HepG2 (cell line): ENCODE results near the gene PPP1R9A. TPM values are rescaled to one million over a fixed set of nuclear protein-coding genes. Genes with fewer than 3 reads are reported as not detected.

Experiments
- ATF7-NPFF ChIP-seq: sonication (generic); formaldehyde crosslinking; IDR thresholded peaks from 2 replicates; pipeline ENCODE4 v1.8.1; 2023; ENCODE audit warnings: mild to moderate bottlenecking, low read depth, missing genetic modification reagents, moderate library complexity
- ELF3 ChIP-seq: IDR thresholded peaks from 2 replicates; pipeline ENCODE4 v1.6.1; 2016; ENCODE audit warnings: missing genetic modification reagents, missing compliant biosample characterization
- ETV5 ChIP-seq: IDR thresholded peaks from 2 replicates; pipeline ENCODE4 v1.6.1; 2018; ENCODE audit warnings: missing biosample characterization, missing genetic modification reagents, inconsistent platforms, borderline replicate concordance
- MLLT10 ChIP-seq: sonication (generic); formaldehyde crosslinking; IDR thresholded peaks from 2 replicates; pipeline ENCODE4 v1.4.0; 2020; ENCODE audit warnings: missing genetic modification reagents
- NFIB ChIP-seq: sonication (generic); formaldehyde crosslinking; IDR thresholded peaks from 2 replicates; pipeline ENCODE4 v1.9.0; 2021; ENCODE audit warnings: missing genetic modification reagents, mild to moderate bottlenecking, borderline replicate concordance
- NFRKB ChIP-seq: fragments of 450-650 bp; IDR thresholded peaks from 2 replicates; pipeline ENCODE4 v1.6.1; 2017
- NKX3-1 ChIP-seq: sonication (generic); formaldehyde crosslinking; IDR thresholded peaks from 2 replicates; pipeline ENCODE4 v1.5.0; 2020; ENCODE audit warnings: missing genetic modification reagents
- POGZ ChIP-seq: sonication (generic); formaldehyde crosslinking; IDR thresholded peaks from 2 replicates; pipeline ENCODE4 v1.4.0; 2020; ENCODE audit warnings: mild to moderate bottlenecking, missing genetic modification reagents
- RNF2 ChIP-seq: fragments of 450-650 bp; conservative IDR thresholded peaks from 2 replicates; pipeline ENCODE4 v1.6.1; 2016; ENCODE audit warnings: low read depth
- SNAI1 ChIP-seq: sonication (generic); formaldehyde crosslinking; IDR thresholded peaks from 2 replicates; pipeline ENCODE4 v1.5.0; 2020; ENCODE audit warnings: mild to moderate bottlenecking, missing genetic modification reagents, borderline replicate concordance
- ZFP36 ChIP-seq: fragments of 150-350 bp; IDR thresholded peaks from 2 replicates; pipeline ENCODE4 v1.6.1; 2018; ENCODE audit warnings: borderline replicate concordance, low read length, low read depth; ENCODE audit not compliant: partially characterized antibody
- ZNF12 ChIP-seq: sonication (generic); formaldehyde crosslinking; IDR thresholded peaks from 2 replicates; pipeline ENCODE4 v1.5.0; 2020; ENCODE audit warnings: missing genetic modification reagents
- ZNF292 ChIP-seq: sonication (generic); formaldehyde crosslinking; IDR thresholded peaks from 2 replicates; pipeline ENCODE4 v1.8.1; 2022; ENCODE audit warnings: mild to moderate bottlenecking, low read depth, missing genetic modification reagents, borderline replicate concordance
- ZNF562 ChIP-seq: sonication (generic); formaldehyde crosslinking; IDR thresholded peaks from 2 replicates; pipeline ENCODE4 v1.8.0; 2022; ENCODE audit warnings: missing genetic modification reagents, borderline replicate concordance
- ZSCAN12 ChIP-seq: sonication (generic); formaldehyde crosslinking; IDR thresholded peaks from 2 replicates; pipeline ENCODE4 v1.9.0; 2021; ENCODE audit warnings: mild to moderate bottlenecking, missing genetic modification reagents
- ZSCAN22 ChIP-seq: sonication (generic); formaldehyde crosslinking; IDR thresholded peaks from 2 replicates; pipeline ENCODE4 v1.4.0; 2020; ENCODE audit warnings: mild to moderate bottlenecking, missing genetic modification reagents
- polyA plus RNA-seq, 8 experiments: library from polyadenylated mRNA; depleted of rRNA in 3 of 8; stranded (reverse) in 7 of 8; unstranded in 1 of 8; fragments of >200 nt; fragmentation: Illumina TruSeq in 4 of 8; extraction: Trizol in 4 of 8; gene quantifications; 2 replicates each; pipeline versions ENCODE4 v1.2.1 to v1.2.3, GENCODE V29; 2011 to 2016; ENCODE audit warnings: low read depth in 4 of 8, missing spikeins in 1 of 8, mixed read lengths in 1 of 8; ENCODE audit not compliant: insufficient read depth in 1 of 8
- total RNA-seq, 5 experiments: library from RNA; depleted of rRNA; stranded (reverse); fragments of >200 nt; fragmentation: Illumina TruSeq; extraction: Trizol; gene quantifications; 2 replicates each; pipeline ENCODE4 v1.2.3, GENCODE V29; 2016; ENCODE audit warnings: low read depth in 1 of 5
- TF ChIP-seq, protein P1 (sequence below): sonication (generic); formaldehyde crosslinking; IDR thresholded peaks from 2 replicates; pipeline ENCODE4 v1.4.0; 2020; ENCODE audit warnings: mild to moderate bottlenecking, missing genetic modification reagents
- TF ChIP-seq, protein P2 (sequence below): sonication (generic); formaldehyde crosslinking; IDR thresholded peaks from 2 replicates; pipeline ENCODE4 v1.5.0; 2020; ENCODE audit warnings: mild to moderate bottlenecking, missing genetic modification reagents, moderate library complexity
- TF ChIP-seq, protein P3 (sequence below): sonication (generic); formaldehyde crosslinking; IDR thresholded peaks from 2 replicates; pipeline ENCODE4 v1.4.0; 2020; ENCODE audit warnings: low read depth, mild to moderate bottlenecking, missing genetic modification reagents
- TF ChIP-seq, protein P4 (sequence below): IDR thresholded peaks from 2 replicates; pipeline ENCODE4 v1.6.1; 2016; ENCODE audit warnings: missing compliant biosample characterization, missing genetic modification reagents, borderline replicate concordance
- TF ChIP-seq, protein P5 (sequence below): fragments of 450-650 bp; IDR thresholded peaks from 2 replicates; pipeline ENCODE4 v1.6.1; 2017; ENCODE audit warnings: mild to moderate bottlenecking

Gene PPP1R9A
- total and polyA plus RNA-seq, 2 of the 13 experiments (the other 11 are each of a cell fraction or from before 2014, with no cell fraction given), result 11.4 to 31.9 TPM

DNA sequence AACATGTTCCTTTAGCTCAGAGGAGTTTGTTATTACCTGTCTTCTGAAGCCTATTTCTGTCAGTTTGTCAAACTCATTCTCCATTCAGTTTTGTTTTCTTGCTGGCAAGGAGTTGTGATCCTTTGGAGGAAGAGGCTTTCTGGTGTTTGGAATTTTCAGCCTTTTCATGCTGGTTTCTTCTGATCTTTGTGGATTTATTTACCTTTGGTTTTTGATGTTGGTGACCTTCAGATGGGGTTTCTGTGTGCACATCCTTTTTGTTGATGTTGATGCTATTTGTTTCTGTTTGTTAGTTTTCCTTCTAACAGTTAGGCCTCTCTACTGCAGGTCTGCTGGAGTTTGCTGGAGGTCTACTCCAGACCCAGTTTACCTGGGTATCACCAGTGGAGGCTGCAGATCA, 118.6 kb downstream of the PPP1R9A start (continued):
- no peak for TF ChIP-seq MLLT10 (CRISPR knock-in tag)
- TF ChIP-seq, protein P1, sequence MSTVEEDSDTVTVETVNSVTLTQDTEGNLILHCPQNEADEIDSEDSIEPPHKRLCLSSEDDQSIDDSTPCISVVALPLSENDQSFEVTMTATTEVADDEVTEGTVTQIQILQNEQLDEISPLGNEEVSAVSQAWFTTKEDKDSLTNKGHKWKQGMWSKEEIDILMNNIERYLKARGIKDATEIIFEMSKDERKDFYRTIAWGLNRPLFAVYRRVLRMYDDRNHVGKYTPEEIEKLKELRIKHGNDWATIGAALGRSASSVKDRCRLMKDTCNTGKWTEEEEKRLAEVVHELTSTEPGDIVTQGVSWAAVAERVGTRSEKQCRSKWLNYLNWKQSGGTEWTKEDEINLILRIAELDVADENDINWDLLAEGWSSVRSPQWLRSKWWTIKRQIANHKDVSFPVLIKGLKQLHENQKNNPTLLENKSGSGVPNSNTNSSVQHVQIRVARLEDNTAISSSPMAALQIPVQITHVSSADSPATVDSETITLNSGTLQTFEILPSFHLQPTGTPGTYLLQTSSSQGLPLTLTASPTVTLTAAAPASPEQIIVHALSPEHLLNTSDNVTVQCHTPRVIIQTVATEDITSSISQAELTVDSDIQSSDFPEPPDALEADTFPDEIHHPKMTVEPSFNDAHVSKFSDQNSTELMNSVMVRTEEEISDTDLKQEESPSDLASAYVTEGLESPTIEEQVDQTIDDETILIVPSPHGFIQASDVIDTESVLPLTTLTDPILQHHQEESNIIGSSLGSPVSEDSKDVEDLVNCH (CRISPR knock-in tag), result no peak
- no peak for TF ChIP-seq ATF7-NPFF
- TF ChIP-seq ZFP36, result no peak
- TF ChIP-seq NKX3-1, result no peak
- TF ChIP-seq NFRKB, result no peak
- TF ChIP-seq ZNF12 (CRISPR knock-in tag), result no peak
- no peak for TF ChIP-seq ZNF562 (CRISPR knock-in tag)
- TF ChIP-seq ZSCAN12 (CRISPR knock-in tag), result no peak
- TF ChIP-seq SNAI1 (CRISPR knock-in tag), result no peak
- no peak for TF ChIP-seq ZSCAN22
- no peak for TF ChIP-seq RNF2
- TF ChIP-seq ELF3, result peak; percentile 46; the same call in 1 of the 2 replicates
- TF ChIP-seq, protein P2, sequence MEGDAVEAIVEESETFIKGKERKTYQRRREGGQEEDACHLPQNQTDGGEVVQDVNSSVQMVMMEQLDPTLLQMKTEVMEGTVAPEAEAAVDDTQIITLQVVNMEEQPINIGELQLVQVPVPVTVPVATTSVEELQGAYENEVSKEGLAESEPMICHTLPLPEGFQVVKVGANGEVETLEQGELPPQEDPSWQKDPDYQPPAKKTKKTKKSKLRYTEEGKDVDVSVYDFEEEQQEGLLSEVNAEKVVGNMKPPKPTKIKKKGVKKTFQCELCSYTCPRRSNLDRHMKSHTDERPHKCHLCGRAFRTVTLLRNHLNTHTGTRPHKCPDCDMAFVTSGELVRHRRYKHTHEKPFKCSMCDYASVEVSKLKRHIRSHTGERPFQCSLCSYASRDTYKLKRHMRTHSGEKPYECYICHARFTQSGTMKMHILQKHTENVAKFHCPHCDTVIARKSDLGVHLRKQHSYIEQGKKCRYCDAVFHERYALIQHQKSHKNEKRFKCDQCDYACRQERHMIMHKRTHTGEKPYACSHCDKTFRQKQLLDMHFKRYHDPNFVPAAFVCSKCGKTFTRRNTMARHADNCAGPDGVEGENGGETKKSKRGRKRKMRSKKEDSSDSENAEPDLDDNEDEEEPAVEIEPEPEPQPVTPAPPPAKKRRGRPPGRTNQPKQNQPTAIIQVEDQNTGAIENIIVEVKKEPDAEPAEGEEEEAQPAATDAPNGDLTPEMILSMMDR (CRISPR knock-in tag), result no peak
- TF ChIP-seq, protein P3, sequence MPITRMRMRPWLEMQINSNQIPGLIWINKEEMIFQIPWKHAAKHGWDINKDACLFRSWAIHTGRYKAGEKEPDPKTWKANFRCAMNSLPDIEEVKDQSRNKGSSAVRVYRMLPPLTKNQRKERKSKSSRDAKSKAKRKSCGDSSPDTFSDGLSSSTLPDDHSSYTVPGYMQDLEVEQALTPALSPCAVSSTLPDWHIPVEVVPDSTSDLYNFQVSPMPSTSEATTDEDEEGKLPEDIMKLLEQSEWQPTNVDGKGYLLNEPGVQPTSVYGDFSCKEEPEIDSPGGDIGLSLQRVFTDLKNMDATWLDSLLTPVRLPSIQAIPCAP (CRISPR knock-in tag), result no peak
- TF ChIP-seq, protein P4, sequence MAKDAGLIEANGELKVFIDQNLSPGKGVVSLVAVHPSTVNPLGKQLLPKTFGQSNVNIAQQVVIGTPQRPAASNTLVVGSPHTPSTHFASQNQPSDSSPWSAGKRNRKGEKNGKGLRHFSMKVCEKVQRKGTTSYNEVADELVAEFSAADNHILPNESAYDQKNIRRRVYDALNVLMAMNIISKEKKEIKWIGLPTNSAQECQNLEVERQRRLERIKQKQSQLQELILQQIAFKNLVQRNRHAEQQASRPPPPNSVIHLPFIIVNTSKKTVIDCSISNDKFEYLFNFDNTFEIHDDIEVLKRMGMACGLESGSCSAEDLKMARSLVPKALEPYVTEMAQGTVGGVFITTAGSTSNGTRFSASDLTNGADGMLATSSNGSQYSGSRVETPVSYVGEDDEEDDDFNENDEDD (CRISPR knock-in tag), result no peak
- TF ChIP-seq, protein P5, sequence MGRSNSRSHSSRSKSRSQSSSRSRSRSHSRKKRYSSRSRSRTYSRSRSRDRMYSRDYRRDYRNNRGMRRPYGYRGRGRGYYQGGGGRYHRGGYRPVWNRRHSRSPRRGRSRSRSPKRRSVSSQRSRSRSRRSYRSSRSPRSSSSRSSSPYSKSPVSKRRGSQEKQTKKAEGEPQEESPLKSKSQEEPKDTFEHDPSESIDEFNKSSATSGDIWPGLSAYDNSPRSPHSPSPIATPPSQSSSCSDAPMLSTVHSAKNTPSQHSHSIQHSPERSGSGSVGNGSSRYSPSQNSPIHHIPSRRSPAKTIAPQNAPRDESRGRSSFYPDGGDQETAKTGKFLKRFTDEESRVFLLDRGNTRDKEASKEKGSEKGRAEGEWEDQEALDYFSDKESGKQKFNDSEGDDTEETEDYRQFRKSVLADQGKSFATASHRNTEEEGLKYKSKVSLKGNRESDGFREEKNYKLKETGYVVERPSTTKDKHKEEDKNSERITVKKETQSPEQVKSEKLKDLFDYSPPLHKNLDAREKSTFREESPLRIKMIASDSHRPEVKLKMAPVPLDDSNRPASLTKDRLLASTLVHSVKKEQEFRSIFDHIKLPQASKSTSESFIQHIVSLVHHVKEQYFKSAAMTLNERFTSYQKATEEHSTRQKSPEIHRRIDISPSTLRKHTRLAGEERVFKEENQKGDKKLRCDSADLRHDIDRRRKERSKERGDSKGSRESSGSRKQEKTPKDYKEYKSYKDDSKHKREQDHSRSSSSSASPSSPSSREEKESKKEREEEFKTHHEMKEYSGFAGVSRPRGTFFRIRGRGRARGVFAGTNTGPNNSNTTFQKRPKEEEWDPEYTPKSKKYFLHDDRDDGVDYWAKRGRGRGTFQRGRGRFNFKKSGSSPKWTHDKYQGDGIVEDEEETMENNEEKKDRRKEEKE, result no peak
- TF ChIP-seq NFIB (CRISPR knock-in tag), result no peak
- TF ChIP-seq POGZ (CRISPR knock-in tag), result peak; percentile 53
- no peak for TF ChIP-seq ZNF292 (CRISPR knock-in tag)
- no peak for TF ChIP-seq ETV5
